Gastrocnemius medialis (tissue), 4 donors: ENCODE results near the gene SLC7A4.

Experiments
- CTCF ChIP-seq, 5 experiments: fragments of 450-650 bp in 3 of 5; fragments of 200-600 bp in 2 of 5; sonication (generic) in 2 of 5; IDR thresholded peaks in 4 of 5; conservative IDR thresholded peaks in 1 of 5; 1 replicate in 4 of 5; 2 replicates in 1 of 5; pipeline ENCODE4 v1.5.1; 2016 to 2019; ENCODE audit warnings: antibody characterized with exemption in 5 of 5, mild to moderate bottlenecking in 3 of 5, moderate library complexity in 3 of 5
- POLR2A ChIP-seq, 2 donors: fragments of 450-650 bp; IDR thresholded peaks; one replicate each; pipeline ENCODE4 v1.6.1; 2017; ENCODE audit warnings: antibody characterized with exemption in 2 of 2, mild to moderate bottlenecking in 2 of 2, moderate library complexity in 2 of 2

- no peak for TF ChIP-seq CTCF (IDR thresholded peaks at IDR 0.05 in 4 of 5, conservative IDR thresholded peaks at IDR 0.05 in 1 of 5)
- no peak for TF ChIP-seq POLR2A (IDR thresholded peaks at IDR 0.05)
These were observed 38.6 kb upstream of the SLC7A4 start for GRCh38 chr22:21070690-21071615.
